GM12891 (cell line): ENCODE measurements around the gene WNT3.

Source experiments
- DNase-seq: peaks from one replicate; pipeline ENCODE4 v3.0.0; 2011; ENCODE audit warnings: low spot score; ENCODE audit not compliant: insufficient read length
- FAIRE-seq: peaks from 2 replicates; lab custom pipeline; 2011; peaks lifted over from hg19 to GRCh38; lab: Jason Lieb, UNC
- PAX5 ChIP-seq: IDR thresholded peaks from 2 replicates; pipeline ENCODE4 v1.6.1; 2011; ENCODE audit warnings: low read length, moderate library complexity, mild to moderate bottlenecking; ENCODE audit not compliant: insufficient read depth, severe bottlenecking
- POLR2A ChIP-seq: IDR thresholded peaks from 2 replicates; pipeline ENCODE4 v1.6.1; 2011; ENCODE audit warnings: low read depth, low read length, control low read depth
- POLR2AphosphoS5 ChIP-seq: IDR thresholded peaks from 2 replicates; pipeline ENCODE4 v1.6.1; 2011; ENCODE audit warnings: low read depth, low read length, control low read depth
- POU2F2 ChIP-seq: IDR thresholded peaks from 2 replicates; pipeline ENCODE4 v1.6.1; 2011; ENCODE audit warnings: low read depth, mild to moderate bottlenecking, control low read depth, low read length, moderate library complexity
- SPI1 ChIP-seq: IDR thresholded peaks from 2 replicates; pipeline ENCODE4 v1.6.1; 2011; ENCODE audit warnings: low read depth, low read length, control low read depth
- TAF1 ChIP-seq: IDR thresholded peaks from 2 replicates; pipeline ENCODE4 v1.6.1; 2011; ENCODE audit warnings: low read depth, low read length, control low read depth

WNT3 gene

GRCh38 chr17:46814446-46814845 is 4.0 kb downstream of the WNT3 start:
- DNase-seq (no peak), FAIRE-seq (no peak)
- TF ChIP-seq POLR2AphosphoS5 (no peak), POU2F2 (no peak), POLR2A (no peak), SPI1 (no peak), PAX5 (no peak)

- FAIRE-seq = no peak
- no peak for DNase-seq
- no peak for TF ChIP-seq POLR2AphosphoS5
- no peak for TF ChIP-seq POLR2A
- TF ChIP-seq TAF1 = no peak
- no peak for TF ChIP-seq SPI1
- TF ChIP-seq PAX5 = no peak
- no peak for TF ChIP-seq POU2F2
These were observed 4.6 kb downstream of the WNT3 start for GRCh38 chr17:46813920-46814319.

- no peak for FAIRE-seq
- TF ChIP-seq SPI1 (no peak), POLR2A (no peak), POU2F2 (no peak), POLR2AphosphoS5 (no peak), PAX5 (no peak), TAF1 (no peak)
These were observed 5.7 kb downstream of the WNT3 start for GRCh38 chr17:46812624-46813318.

GRCh38 chr17:46811978-46812583 is 6.4 kb downstream of the WNT3 start:
- TF ChIP-seq POLR2A (no peak), SPI1 (no peak)
- FAIRE-seq (no peak), DNase-seq (no peak)

More at GRCh38 chr17:46812624-46813318, 5.7 kb downstream of the WNT3 start:
- DNase-seq = no peak

GRCh38 chr17:46810837-46811236 is 7.7 kb downstream of the WNT3 start:
- no peak for FAIRE-seq
- no peak for DNase-seq
- TF ChIP-seq TAF1 = no peak
- no peak for TF ChIP-seq POLR2AphosphoS5
- no peak for TF ChIP-seq POU2F2
- TF ChIP-seq PAX5 = no peak
- no peak for TF ChIP-seq SPI1
- no peak for TF ChIP-seq POLR2A

- TF ChIP-seq POLR2A (no peak), POLR2AphosphoS5 (no peak), PAX5 (no peak), TAF1 (no peak), SPI1 (no peak)
- FAIRE-seq = no peak
These were observed 9.4 kb downstream of the WNT3 start for GRCh38 chr17:46809110-46809571.

GRCh38 chr17:46805771-46806170 is 12.7 kb downstream of the WNT3 start:
- FAIRE-seq (no peak), DNase-seq (no peak)
- TF ChIP-seq TAF1 (no peak), POLR2A (no peak), PAX5 (no peak), POLR2AphosphoS5 (no peak), SPI1 (no peak), POU2F2 (no peak)

More at GRCh38 chr17:46809110-46809571, 9.4 kb downstream of the WNT3 start:
- no peak for DNase-seq

GRCh38 chr17:46803544-46803943 is 14.9 kb downstream of the WNT3 start:
- no peak for TF ChIP-seq POLR2AphosphoS5
- no peak for TF ChIP-seq POU2F2
- TF ChIP-seq TAF1 = no peak
- no peak for TF ChIP-seq SPI1
- TF ChIP-seq POLR2A = no peak
- FAIRE-seq = no peak
- no peak for DNase-seq

- no peak for DNase-seq
- TF ChIP-seq PAX5 (no peak), SPI1 (no peak), TAF1 (no peak), POU2F2 (no peak), POLR2A (no peak), POLR2AphosphoS5 (no peak)
- no peak for FAIRE-seq
These were observed 15.7 kb downstream of the WNT3 start for GRCh38 chr17:46802800-46803199.

GRCh38 chr17:46800573-46800972 is 17.9 kb downstream of the WNT3 start:
- TF ChIP-seq PAX5 (no peak), POLR2A (no peak), SPI1 (no peak), TAF1 (no peak), POLR2AphosphoS5 (no peak), POU2F2 (no peak)
- FAIRE-seq (no peak), DNase-seq (no peak)
